WTC11 (cell line): ENCODE data around the gene KIRREL3. TPM values are rescaled to one million over a fixed set of nuclear protein-coding genes. Genes with fewer than 3 reads are reported as not detected.

Experiments used
- ATAC-seq: fragments of 200-7000 bp; cut with Tn5 transposase; 2 replicates; pipeline ENCODE4 v1.10.0; 2021; ENCODE audit warnings: mild to moderate bottlenecking, moderate library complexity
- CTCF ChIA-PET: fragments of 300-600 bp; sonication (Branson Sonifier 250); formaldehyde crosslinking; loops from one replicate; lab custom pipeline; 2021; ENCODE audit warnings: antibody characterized with exemption; lab: Charles Lee
- POLR2A ChIA-PET: fragments of 350-600 bp; sonication (Branson Sonifier 250); formaldehyde crosslinking; loops from one replicate; lab custom pipeline; 2021; ENCODE audit warnings: antibody characterized with exemption; lab: Charles Lee
- DNase-seq: peaks from one replicate; pipeline ENCODE4 v3.0.0; 2021; ENCODE audit warnings: low spot score
- H3K27ac Mint-ChIP-seq: 2 replicates; pipeline ENCODE4 v1.8.0; 2021; ENCODE audit warnings: mixed read lengths
- H3K27me3 Mint-ChIP-seq: 2 replicates; pipeline ENCODE4 v1.8.0; 2021; ENCODE audit warnings: low read depth, mild to moderate bottlenecking, moderate library complexity, mixed read lengths
- H3K36me3 Mint-ChIP-seq: 2 replicates; pipeline ENCODE4 v1.8.0; 2021; ENCODE audit warnings: mixed read lengths
- H3K4me1 Mint-ChIP-seq: 2 replicates; pipeline ENCODE4 v1.8.0; 2022; ENCODE audit warnings: mixed read lengths
- H3K4me3 Mint-ChIP-seq: 2 replicates; pipeline ENCODE4 v1.8.0; 2021; ENCODE audit warnings: mild to moderate bottlenecking, moderate library complexity, mixed read lengths
- H3K9me3 Mint-ChIP-seq: 2 replicates; pipeline ENCODE4 v1.8.0; 2021; ENCODE audit warnings: mixed read lengths
- AFF4 ChIP-seq: sonication (generic); formaldehyde crosslinking; IDR thresholded peaks from 2 replicates; pipeline ENCODE4 v1.8.1; 2023; ENCODE audit warnings: mild to moderate bottlenecking, missing genetic modification reagents, borderline replicate concordance
- ESRRA ChIP-seq: sonication (generic); formaldehyde crosslinking; IDR thresholded peaks from 2 replicates; pipeline ENCODE4 v1.8.1; 2022; ENCODE audit warnings: mild to moderate bottlenecking, missing genetic modification reagents, borderline replicate concordance
- FOXK1 ChIP-seq: sonication (generic); formaldehyde crosslinking; IDR thresholded peaks from 2 replicates; pipeline ENCODE4 v1.8.0; 2022; ENCODE audit warnings: mild to moderate bottlenecking, moderate library complexity, missing genetic modification reagents
- FOXP4 ChIP-seq: sonication (generic); formaldehyde crosslinking; IDR thresholded peaks from 2 replicates; pipeline ENCODE4 v1.8.0; 2022; ENCODE audit warnings: mild to moderate bottlenecking, missing genetic modification reagents
- GRHL2 ChIP-seq: fragments of 250-450 bp; sonication (Bioruptor Pico); IDR thresholded peaks from 2 replicates; pipeline ENCODE4 v1.8.0; 2022; ENCODE audit warnings: mild to moderate bottlenecking, moderate library complexity; ENCODE audit not compliant: insufficient replicate concordance, severe bottlenecking
- HMGA2 ChIP-seq: fragments of 250-450 bp; sonication (Bioruptor Pico); IDR thresholded peaks from 2 replicates; pipeline ENCODE4 v1.4.0; 2021; ENCODE audit warnings: mild to moderate bottlenecking, moderate library complexity
- MAX ChIP-seq: sonication (generic); formaldehyde crosslinking; IDR thresholded peaks from 2 replicates; pipeline ENCODE4 v1.8.0; 2022; ENCODE audit warnings: mild to moderate bottlenecking, missing genetic modification reagents
- SMAD3 ChIP-seq: sonication (generic); formaldehyde crosslinking; IDR thresholded peaks from 2 replicates; pipeline ENCODE4 v1.8.0; 2022; ENCODE audit warnings: missing genetic modification reagents, mild to moderate bottlenecking, borderline replicate concordance
- SMAD4 ChIP-seq: sonication (generic); formaldehyde crosslinking; IDR thresholded peaks from 2 replicates; pipeline ENCODE4 v1.8.0; 2022; ENCODE audit warnings: mild to moderate bottlenecking, missing genetic modification reagents
- total RNA-seq: library from RNA; stranded (reverse); gene quantifications from 3 replicates; pipeline ENCODE4 v1.2.3, GENCODE V29; 2021
- TF ChIP-seq, protein P1 (sequence below): sonication (generic); formaldehyde crosslinking; IDR thresholded peaks from 2 replicates; pipeline ENCODE4 v1.8.1; 2022; ENCODE audit warnings: mild to moderate bottlenecking, moderate library complexity, missing genetic modification reagents
- TF ChIP-seq, protein P2 (sequence below): sonication (generic); formaldehyde crosslinking; IDR thresholded peaks from 2 replicates; pipeline ENCODE4 v1.8.1; 2023; ENCODE audit warnings: mild to moderate bottlenecking, missing genetic modification reagents
- TF ChIP-seq, protein P3 (sequence below): fragments of 250-450 bp; sonication (Bioruptor Pico); IDR thresholded peaks from 2 replicates; pipeline ENCODE4 v1.9.0; 2021; ENCODE audit warnings: moderate library complexity, mild to moderate bottlenecking, inconsistent platforms, borderline replicate concordance

The KIRREL3 gene
- total RNA-seq, 1 experiment from 2014 or later: 0.59 TPM

DNA sequence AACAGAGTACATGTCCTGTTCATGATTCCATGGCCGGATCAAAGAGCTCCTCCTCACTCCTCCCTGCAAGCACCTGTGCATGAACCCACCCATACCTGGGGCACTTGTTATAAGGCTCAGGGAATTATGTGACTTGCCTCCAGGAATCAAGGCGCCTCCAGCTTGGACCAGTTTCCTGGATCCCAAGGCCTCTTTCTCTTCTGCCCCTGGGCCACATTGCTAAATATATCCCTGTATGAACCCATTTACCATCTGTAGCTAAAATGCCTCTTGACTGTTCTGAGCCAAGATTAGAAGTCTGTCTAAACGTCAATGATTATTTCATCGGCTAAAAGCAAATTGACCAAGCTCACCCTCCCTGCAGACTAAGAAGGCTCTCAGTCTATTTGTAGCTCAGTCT lies 135.6 kb downstream of the KIRREL3 start:
- TF ChIP-seq GRHL2 (CRISPR knock-in tag) (no peak), MAX (CRISPR knock-in tag) (no peak)
- TF ChIP-seq, protein P1, sequence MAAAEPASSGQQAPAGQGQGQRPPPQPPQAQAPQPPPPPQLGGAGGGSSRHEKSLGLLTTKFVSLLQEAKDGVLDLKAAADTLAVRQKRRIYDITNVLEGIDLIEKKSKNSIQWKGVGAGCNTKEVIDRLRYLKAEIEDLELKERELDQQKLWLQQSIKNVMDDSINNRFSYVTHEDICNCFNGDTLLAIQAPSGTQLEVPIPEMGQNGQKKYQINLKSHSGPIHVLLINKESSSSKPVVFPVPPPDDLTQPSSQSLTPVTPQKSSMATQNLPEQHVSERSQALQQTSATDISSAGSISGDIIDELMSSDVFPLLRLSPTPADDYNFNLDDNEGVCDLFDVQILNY (CRISPR knock-in tag): no peak
- no peak for ATAC-seq
- Mint-ChIP-seq H3K36me3 (no peaks in the 10 kb centered on the region), H3K9me3 (peaks cover 4% of the 10 kb centered on the region), H3K27me3 (no peaks in the 10 kb centered on the region), H3K27ac (no peak overlapping the region), H3K4me3 (no peak overlapping the region), H3K4me1 (no peaks in the 10 kb centered on the region)
- ChIA-PET CTCF (interaction anchor here (1.5 kb wide), 2 partner anchors 125 to 149 kb away, joined by 4 read pairs; no protein-coding TSS in a partner anchor), POLR2A (no interaction called here)
- no peak for DNase-seq

GRCh38 chr11:126863294-126863997 lies 137.1 kb downstream of the KIRREL3 start:
- no peaks in the 10 kb centered on the region for H3K27me3 Mint-ChIP-seq
- DNase-seq: no peak
- ATAC-seq: no peak
- peaks cover 13% of the 10 kb centered on the region for H3K9me3 Mint-ChIP-seq
- no peaks in the 10 kb centered on the region for H3K36me3 Mint-ChIP-seq
- H3K4me1 Mint-ChIP-seq: no peaks in the 10 kb centered on the region
- no peak for TF ChIP-seq FOXP4 (CRISPR knock-in tag)
- TF ChIP-seq SMAD3 (CRISPR knock-in tag): no peak
- no peak for TF ChIP-seq ESRRA
- ChIA-PET CTCF (interaction anchor here (1.4 to 2.6 kb wide), 2 partner anchors 127 to 256 kb away, joined by 6 to 11 read pairs; no protein-coding TSS in a partner anchor), POLR2A (no interaction called here)
- H3K4me3 Mint-ChIP-seq: no peak overlapping the region
- no peak overlapping the region for H3K27ac Mint-ChIP-seq

GRCh38 chr11:126862664-126863243 lies 137.8 kb downstream of the KIRREL3 start:
- TF ChIP-seq, protein P2, sequence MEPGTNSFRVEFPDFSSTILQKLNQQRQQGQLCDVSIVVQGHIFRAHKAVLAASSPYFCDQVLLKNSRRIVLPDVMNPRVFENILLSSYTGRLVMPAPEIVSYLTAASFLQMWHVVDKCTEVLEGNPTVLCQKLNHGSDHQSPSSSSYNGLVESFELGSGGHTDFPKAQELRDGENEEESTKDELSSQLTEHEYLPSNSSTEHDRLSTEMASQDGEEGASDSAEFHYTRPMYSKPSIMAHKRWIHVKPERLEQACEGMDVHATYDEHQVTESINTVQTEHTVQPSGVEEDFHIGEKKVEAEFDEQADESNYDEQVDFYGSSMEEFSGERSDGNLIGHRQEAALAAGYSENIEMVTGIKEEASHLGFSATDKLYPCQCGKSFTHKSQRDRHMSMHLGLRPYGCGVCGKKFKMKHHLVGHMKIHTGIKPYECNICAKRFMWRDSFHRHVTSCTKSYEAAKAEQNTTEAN (CRISPR knock-in tag): no peak
- TF ChIP-seq FOXK1 (no peak), SMAD4 (no peak), HMGA2 (no peak), AFF4 (no peak)
- TF ChIP-seq, protein P3, sequence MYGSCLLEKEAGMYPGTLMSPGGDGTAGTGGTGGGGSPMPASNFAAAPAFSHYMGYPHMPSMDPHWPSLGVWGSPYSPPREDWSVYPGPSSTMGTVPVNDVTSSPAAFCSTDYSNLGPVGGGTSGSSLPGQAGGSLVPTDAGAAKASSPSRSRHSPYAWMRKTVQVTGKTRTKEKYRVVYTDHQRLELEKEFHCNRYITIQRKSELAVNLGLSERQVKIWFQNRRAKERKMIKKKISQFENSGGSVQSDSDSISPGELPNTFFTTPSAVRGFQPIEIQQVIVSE (CRISPR knock-in tag): no peak
- no peaks in the 10 kb centered on the region for H3K27me3 Mint-ChIP-seq
- no peak overlapping the region for H3K27ac Mint-ChIP-seq
- H3K9me3 Mint-ChIP-seq: peaks cover 13% of the 10 kb centered on the region
- no peak overlapping the region for H3K4me3 Mint-ChIP-seq
- no peaks in the 10 kb centered on the region for H3K36me3 Mint-ChIP-seq
- H3K4me1 Mint-ChIP-seq: no peaks in the 10 kb centered on the region
- POLR2A ChIA-PET: no interaction called here
- DNase-seq (peak; percentile 39), ATAC-seq (peak; percentile 80)
- CTCF ChIA-PET: interaction anchor here (1.0 to 2.6 kb wide), 4 partner anchors 72 to 255 kb away, joined by 5 to 11 read pairs (median 6); no protein-coding TSS in a partner anchor
